GM18867 (cell line): ENCODE results near the gene FBXW4.
"Not testable (repeated sequence)": the region's sequence is repeated elsewhere in the genome, so short reads cannot be mapped to it uniquely, and the experiment has no call there.

Source experiments
- ATAC-seq: cut with Tn5 transposase; IDR thresholded peaks from one replicate; pipeline ENCODE4 v1.9.1; 2021; ENCODE audit warnings: mild to moderate bottlenecking, moderate library complexity; ENCODE audit not compliant: unreplicated experiment

The FBXW4 gene

DNA sequence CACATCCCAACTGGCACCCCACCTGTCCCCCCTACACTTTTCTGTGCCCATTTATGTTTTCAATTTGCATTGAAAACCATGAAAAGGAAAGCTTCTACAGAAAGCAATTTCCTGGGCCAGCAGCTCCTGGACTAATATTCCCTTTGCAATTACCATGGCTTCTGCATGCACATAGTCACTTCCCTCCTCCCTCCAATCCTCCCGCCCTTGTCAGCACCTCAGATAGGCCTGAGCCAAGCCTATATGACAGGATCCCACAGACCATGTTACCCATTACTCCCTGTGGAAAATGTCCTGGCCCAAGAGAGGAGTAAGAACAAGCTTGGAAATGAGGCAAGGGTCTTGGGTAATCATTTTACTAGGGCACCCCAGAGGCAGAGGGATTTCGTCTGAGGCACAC lies 38.1 kb downstream of the FBXW4 start:
- ATAC-seq: no peak

DNA sequence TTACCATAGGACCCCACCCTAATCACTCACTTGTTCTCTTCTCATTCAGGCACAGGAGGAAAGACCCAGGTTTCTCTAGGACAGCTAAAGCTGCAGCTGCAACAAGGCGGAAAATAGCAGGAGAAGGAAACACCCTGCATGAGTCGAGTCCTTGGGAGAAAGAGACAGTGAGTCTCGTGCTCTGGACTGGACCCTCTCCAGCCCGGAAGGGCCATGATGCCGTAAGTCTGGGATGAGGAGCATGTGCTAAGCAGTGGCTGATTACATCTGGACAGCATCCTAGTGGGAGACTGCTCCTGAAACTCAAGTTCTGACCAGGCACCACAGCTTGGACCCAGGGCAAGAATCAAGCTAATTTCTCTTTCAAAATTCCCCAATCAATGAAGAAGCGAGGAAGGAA lies 39.4 kb downstream of the FBXW4 start:
- ATAC-seq: no peak

DNA sequence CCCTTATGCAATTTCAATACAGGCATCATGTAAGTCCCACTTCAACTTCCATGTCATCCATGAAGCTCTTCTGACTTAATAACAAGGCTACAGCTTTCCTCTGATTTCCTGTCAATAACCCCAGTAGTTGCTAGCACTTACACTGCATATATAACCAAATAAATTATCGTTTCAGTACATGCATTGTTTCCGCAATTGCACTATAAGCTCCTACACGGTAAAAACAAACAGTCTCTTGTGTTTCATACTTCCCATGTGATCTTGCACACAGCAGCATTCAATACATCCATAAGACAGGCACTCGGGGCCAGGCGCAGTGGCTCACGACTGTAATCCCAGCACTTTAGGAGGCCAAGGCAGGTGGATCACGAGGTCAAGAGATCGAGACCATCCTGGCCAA lies 41.4 kb downstream of the FBXW4 start:
- no peak for ATAC-seq

DNA sequence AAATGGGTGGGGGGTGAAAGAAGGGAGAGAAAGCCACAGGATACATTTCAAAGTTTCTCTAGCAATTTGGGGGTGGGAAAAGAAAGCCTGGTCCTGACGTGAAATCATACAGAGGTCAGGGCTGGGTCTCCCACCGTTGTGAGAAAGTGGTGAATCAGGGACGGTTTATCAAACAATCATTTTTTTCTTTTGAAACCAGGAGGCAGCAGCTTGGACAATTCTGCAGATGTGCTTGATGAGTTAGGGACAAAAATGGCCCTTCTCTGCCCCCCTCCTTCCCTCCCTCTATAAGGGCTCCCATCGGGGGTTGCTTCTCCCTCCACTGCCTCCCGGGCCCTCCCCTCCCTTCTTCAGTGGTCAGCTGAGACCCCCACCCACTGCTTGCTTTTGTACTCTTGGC lies 43.6 kb downstream of the FBXW4 start:
- ATAC-seq: no peak

DNA sequence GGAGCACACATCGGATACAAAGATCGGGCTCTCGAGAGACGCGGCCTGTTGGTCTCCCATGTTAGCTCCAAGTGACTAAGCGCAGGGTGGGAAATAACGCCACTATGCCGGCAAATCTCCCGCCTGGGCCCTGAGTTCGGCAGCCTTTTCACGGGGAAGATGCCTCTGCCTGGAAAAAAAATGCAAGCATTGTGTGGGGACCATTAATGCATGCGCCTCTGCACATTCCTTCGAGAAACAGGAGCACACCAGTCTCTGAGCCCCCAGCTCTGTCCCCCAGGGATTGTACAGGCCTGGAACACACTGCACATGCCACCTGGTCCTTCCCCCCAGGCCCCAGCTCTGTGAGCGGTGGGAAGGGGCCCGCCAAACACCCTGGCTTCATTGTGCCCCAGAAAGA lies 44.1 kb downstream of the FBXW4 start:
- ATAC-seq: no peak

DNA sequence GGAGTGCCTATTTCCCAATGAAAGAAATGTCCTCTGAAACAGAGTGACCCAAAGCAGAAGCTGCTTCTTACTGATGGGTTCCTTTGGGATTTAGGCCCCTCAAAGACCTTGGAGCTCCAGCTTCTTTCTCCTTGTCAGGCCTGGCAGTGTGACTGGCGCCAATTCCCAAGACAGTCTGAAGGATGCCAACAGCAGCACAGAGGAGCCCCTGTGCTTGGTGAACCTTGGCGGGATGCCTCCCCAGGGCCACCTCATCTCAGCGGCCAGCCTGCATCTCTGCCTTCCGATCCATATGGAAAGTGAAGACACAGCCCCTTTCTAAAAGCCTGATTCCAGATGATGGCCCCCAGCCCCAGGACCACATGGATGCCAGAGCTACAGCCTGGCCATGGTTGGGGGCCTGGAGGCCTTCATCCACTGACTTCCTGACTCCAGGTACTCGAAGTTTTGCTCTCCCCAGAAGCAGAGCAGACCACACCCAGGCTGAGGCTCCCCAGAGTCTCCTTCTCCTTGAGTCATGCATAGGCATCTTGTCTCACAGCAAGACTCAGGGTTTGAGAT lies 45.4 kb downstream of the FBXW4 start:
- ATAC-seq: no peak

DNA sequence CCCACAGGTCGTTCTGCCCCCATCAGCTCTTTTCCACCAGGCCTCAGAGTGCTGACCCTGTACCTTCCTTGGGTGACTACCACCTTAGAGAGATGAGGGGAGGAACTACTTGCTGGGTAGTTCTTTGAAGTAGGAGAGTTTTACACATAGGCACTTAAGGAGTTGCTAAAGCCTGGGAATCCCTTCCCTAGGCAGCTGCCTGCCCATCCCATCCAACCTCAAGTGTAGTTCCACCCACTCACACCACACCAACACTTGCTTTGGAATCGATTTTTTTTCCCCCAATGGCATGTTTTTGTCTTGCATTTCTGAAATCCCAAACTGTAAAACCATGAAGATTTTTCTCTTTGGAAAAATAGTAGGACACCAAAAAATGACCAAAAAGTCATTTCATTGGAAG lies 47.7 kb downstream of the FBXW4 start:
- ATAC-seq: no peak

DNA sequence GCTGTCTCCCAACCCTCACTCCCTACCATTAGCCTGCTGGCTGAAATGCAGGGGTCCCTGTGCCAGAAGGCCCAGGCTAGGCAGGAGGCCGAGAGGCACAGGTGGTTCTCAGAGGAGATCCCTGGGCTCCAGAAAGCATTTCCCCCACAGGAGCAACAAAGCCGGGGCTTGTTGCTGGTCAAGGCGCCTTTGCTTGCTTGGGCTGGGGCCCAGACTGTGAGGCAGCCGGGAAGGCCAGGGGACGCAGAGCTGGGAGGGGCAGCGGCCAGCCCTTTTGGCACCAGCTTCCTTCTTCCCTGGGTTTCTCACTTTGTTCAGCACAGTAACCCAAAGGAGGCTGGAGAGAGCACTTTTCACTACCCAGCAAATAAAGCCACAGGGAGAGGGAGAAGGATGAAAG lies 48.6 kb downstream of the FBXW4 start:
- ATAC-seq: no peak

DNA sequence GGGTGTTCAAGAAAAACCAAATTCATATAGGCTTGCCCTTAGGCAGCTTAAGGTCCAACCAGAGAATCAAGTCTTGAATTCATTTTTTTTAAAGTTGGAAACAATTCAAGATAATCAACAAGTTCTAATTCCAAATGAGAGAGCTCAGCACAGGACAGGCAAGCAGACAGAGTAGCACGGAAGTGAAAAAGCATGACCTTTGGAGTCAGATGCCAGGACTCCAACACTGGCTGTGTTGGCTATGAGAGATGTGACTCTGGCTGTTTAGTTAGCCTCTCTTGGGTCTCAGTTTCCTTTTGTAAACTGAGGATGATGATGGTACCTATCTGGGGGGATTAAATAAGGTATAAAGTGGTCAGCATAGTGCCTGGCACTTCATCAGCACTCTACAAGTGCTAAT lies 49.3 kb downstream of the FBXW4 start:
- no peak for ATAC-seq

DNA sequence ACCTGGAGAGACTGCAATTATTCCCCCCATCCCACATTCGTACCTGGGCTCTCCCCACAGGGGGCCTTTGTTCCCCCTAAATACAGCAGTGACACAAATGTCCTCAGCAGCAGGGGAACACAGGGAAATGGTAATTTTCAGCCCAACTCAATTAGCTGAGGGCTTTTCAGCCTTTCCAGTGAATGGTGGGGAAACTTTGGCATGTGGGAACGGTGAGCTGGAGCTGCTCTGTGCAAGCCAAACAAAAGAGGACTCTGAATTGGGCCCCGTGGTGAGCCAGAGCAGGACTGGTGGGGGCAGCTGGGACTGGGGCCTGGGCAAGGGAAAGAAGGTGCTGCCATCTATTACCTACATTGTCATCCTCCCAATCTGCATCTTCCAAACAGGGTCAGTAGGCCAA lies 51.0 kb downstream of the FBXW4 start:
- no peak for ATAC-seq

DNA sequence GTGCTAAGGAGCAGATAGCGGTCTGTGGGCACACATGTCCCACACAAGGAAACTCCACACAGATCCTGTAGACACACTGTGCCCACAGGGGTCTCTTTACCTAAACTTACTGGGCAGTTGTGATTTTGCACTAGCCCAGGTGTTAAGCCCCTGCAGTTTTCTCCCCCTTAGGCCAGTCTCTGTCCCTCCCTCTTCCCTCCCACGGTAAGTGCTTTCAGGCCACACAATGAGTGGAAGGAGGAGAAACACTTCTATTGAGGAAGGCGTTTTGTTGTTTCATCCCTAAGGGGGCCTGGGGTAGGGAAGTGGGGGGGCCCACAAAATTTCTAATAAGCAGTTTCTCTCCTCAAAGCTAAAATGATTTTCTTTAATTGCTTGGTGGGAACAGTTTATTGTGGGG lies 51.4 kb downstream of the FBXW4 start:
- ATAC-seq: no peak

DNA sequence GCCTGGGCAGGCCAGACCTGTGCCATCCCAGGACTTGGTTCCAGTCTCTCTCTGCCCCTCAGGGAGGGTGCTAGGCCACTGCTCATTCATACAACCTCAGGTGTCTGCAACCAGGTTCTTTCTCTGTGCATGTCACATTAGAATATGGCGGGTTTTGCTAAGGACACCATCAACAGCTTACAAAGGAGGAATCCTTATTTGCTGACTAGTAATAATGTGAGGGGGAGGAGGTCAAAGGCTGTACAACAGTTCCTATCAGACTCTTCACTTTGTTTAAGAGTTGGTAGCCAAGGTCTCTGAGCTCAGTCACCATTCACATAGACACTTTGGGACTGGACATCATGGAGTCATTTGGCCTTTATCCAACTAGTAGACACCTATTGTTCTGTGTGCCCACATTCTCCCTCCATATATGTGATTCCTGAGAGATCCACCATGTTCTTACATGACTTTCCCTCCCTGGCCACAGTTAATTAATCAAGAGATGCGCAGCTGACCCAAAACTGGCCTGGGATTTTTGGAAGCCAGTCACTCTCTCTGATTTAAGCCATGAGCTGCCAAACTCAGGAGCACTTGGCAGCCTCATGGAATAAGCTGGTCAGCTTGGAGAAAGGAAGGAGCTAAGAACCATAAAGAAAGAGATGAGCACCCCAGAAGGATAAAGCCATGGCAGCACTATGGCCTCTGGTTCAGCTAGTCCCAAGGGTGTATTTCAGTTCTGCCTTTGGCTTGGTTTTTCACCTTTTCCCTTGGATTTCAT lies 55.6 kb downstream of the FBXW4 start:
- no peak for ATAC-seq

DNA sequence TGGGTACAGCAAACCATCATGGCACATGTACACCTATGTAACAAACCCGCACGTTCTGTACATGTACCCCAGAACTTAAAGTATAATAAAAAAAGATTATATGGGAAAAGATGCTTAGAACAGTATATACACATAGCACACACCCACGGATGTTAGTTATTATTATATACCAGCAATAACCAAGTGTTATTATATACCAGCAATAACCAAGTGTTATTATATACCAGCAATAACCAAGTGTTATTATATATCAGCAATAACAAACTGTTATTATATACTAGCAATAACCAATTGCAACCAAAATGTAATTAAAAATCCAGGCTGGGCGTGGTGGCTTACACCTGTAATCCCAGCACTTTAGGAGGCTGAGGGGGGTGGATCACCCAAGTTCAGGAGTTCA lies 61.5 kb downstream of the FBXW4 start:
- ATAC-seq: not testable (repeated sequence)

DNA sequence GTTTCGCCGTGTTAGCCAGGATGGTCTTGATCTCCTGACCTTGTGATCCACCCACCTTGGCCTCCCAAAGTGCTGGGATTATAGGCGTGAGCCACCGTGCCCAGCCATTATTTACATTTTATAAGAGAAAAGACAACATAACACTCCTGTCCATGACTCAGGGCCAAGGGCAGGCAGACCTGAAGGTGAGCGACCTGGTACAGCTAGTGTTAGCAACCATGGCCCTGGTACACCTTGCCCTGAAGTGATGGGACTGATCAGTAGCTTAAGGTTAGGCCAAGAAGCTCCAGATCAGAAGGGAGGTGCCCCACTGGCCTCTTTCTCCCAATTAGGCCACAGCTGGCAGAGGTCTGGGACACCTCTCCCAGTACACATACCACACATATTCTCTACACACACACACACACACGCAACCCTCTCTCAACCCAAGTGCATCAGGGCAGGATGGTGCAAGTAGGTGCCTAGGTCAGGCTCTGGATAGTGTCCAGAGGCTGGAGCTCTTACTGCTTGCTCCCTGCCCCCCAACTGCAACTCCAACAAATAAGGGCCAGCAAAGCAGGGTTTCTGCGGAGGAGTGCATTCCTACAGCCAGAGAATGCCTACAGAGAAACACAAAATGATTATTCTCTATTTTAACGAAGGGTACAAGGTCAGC lies 63.0 kb downstream of the FBXW4 start:
- no peak for ATAC-seq

DNA sequence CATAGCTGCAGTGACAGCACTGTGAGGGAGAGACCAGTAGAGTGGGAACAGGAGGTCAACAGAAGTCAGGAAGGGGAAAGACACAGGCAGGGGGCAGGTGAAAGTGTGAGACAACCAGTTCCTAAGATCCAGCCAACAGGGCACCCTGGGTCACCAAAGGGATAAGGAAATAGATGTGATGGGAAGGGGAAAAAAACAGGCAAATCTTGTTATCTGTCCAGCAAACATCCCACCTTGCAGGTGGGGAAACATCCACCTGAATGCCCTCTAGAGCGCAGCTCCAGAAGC lies 64.4 kb downstream of the FBXW4 start:
- ATAC-seq: no peak

DNA sequence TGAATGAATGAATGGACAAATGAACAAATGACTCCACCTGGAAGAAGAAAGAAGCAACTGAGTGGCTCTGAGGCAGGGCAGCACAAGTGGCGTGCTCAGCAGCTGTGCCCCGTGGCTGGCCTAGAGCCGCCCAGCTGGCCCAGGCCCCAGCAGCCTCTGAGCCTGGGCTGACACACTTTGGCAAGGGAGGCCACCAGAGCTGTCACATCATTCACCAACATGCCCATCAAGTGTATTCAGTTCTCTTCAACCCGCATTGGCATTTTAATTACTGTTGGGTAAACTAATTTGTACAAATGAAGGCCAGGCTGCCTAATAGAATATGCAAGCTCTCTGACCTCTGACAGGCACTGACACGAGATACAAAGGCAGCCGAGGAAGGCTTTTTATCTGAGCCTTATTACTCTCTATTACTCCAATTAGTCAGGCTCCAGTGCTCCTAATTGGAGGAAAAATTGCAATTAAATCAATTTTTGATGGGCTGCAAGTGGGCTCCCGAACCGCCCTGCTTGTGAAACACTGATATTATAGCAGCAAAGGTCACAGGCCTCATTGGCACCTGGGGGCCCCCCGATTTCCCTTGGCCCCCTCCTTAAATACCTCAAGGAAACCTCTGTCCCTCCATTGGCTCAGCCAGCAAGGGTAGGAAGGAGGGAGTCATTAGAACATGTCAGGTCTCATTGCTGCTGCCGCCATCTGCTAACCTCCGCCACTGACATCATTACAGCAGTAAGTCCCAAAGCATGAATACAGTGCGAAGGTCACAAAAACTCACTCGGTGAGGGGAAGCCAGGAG lies 64.9 kb downstream of the FBXW4 start:
- no peak for ATAC-seq

DNA sequence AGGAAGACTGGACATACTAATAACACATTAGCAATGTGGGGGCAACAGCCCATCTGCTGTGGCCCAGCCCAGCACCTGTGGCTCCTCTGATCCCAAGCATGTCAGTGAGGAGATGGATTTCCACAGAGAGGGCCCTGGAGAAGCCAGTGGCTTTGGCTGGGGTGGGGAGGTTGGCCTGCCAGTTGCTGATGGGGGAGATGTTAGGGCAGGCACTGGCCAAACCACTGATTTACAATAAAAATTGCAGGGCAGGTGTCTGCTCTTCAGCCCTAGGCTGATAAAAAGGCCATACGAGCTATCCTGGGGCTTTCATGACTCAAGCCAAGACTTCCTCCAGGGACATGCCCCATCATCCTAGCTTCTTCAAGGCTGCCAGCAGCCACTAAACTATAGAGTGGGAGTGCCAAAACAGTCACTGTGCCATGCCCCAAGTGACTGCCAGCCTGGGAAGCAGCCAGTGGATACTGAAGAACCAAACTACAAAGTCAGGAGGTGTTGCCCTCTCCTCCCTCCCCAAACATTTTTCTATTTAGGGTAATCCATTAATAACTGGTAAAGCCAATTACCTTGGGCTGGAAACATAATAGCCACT lies 69.1 kb downstream of the FBXW4 start:
- ATAC-seq: no peak

DNA sequence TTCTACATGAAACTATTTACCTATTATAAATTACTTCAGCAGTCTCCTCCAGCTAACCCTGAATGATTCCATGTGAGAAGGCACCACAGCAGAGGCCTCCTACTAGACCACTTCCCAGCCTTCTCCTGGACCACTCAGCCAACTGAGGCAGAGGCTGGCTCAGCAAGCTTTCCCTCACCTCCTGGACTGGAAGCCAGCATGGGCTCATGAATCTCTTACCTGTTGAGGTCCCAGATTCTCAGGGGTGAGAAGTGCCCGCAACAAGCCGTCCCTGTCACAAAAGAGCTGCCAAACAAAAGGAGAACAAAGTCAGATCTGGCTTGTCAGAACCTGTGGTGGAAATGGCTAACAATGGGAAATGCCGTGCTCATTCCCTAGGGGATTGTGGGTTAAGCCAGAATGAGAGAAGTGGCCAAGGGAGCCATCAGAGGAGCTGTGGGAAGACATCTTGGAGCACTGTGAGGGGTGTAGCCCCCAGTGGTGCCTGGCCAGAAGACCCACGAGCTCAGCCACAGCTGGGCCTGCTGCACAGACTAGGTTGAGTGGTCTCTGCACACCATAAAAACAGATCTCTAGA lies 70.4 kb downstream of the FBXW4 start:
- ATAC-seq: no peak

DNA sequence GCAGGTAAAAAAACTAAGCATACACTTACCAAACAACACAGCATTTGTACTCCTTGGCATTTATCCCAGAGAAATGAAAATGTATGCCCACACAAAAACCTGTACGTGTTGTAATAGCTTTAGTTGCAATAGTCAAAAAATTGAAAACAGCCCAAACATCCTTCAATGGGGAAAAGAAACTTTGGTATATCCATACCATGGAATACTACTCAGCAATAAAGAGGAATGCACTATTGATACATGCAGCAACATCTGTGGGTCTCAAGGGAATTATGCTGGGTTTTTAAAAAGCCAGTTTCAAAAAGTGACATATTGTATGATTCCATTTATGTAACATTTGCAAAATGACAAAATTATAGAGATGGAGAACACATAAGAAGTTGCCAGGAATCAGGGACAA lies 71.4 kb downstream of the FBXW4 start:
- ATAC-seq: no peak

DNA sequence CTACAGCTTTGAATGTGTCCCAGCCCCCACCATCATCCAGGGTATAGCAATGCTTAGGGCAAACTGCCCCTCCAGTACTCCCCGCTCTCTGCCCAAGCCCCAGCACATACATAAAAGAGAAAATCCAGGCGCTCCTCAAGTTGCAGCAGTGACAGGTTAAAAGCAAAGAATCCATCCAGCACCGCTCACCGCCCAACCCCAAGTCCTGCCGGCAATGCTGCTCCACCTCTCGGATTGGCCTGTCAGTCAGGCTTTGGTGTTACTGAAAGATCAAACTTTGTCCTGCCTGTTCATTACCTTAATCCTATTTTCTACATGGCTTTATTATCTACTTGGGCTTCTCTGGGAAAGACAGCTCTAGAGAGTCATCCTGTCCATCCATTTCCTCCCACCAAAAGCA lies 75.0 kb downstream of the FBXW4 start:
- ATAC-seq: no peak

DNA sequence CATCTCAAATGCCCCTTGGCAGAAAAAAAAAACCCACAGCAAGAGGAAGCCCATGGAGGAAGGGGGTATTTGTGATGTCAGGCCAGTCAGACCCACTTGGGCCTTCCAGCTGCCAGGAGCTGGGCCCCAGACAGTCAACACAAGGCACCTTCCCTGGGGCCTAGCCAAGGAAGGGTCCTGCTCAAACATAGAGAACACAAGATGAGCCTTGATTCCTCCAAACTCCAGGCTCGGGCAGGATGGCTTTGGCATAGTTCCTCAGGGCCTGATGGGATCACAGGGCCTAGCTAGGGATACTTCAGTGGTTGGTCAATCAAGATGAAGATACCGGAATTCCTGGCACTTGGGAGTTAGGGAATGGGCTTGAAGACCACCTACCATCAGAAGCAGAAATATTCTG lies 76.1 kb downstream of the FBXW4 start:
- no peak for ATAC-seq
